Stimulated activated naive CD8-positive, alpha-beta T cell treated with anti-CD3 and anti-CD28 coated beads, Interleukin-15, amount 100 ng/mL, for 72 hours (primary cell): ENCODE results near the gene OBSCN.
A peak's percentile ranks its signal among the peaks of the same experiment; 100 is the strongest.
"Not testable (repeated sequence)": the region's sequence is repeated elsewhere in the genome, so short reads cannot be mapped to it uniquely, and the experiment has no call there.

ENCODE experiments used
- ATAC-seq: fragments of 150-1000 bp; cut with Tn5 transposase; 2 replicates; pipeline ENCODE4 v1.10.0; 2021; ENCODE audit warnings: mild to moderate bottlenecking, moderate library complexity
- DNase-seq, 2 donors: peaks; one replicate each; pipeline ENCODE4 v3.0.0; 2021 to 2022
- H3K27ac Mint-ChIP-seq, 2 donors: one replicate each; pipeline ENCODE4 v1.8.0; 2022; ENCODE audit warnings: mild to moderate bottlenecking in 2 of 2, mixed read lengths in 2 of 2, moderate library complexity in 2 of 2
- H3K27me3 Mint-ChIP-seq: one replicate; pipeline ENCODE4 v1.8.0; 2022; ENCODE audit warnings: mixed read lengths
- H3K4me1 Mint-ChIP-seq: one replicate; pipeline ENCODE4 v1.8.0; 2022; ENCODE audit warnings: mild to moderate bottlenecking, mixed read lengths
- H3K4me3 Mint-ChIP-seq, 2 donors: one replicate each; pipeline ENCODE4 v1.8.0; 2022; ENCODE audit warnings: mild to moderate bottlenecking in 2 of 2, mixed read lengths in 2 of 2, moderate library complexity in 1 of 2
- H3K9me3 Mint-ChIP-seq, 2 donors: one replicate each; pipeline ENCODE4 v1.8.0; 2022; ENCODE audit warnings: mixed read lengths in 2 of 2

Gene OBSCN

GRCh38 chr1:228264090-228264829, 56.4 kb downstream of the OBSCN start:
- Mint-ChIP-seq H3K27ac (no peak overlapping the region), H3K4me3 (no peak overlapping the region), H3K9me3 (no peaks in the 10 kb centered on the region), H3K27me3 (no peaks in the 10 kb centered on the region), H3K4me1 (no peaks in the 10 kb centered on the region)
- DNase-seq (no peak), ATAC-seq (no peak)

DNA sequence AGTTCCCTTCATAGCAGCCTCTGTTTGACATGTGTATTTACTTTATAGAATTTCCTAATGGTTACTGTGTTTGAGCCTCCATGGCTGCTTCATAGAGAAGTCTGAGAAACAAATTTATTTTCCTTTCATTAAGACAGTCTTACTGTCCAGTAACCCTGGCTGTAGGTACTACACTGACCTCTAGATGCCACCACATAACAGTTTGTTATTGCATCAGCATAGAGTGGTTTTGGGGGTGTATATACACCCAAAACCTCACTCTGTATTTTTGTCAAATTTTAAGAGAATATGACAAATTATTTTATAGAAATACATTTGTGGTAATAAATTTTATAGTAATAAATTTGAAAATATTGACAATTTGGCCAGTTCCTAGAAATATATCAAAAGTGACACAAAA, 57.3 kb downstream of the OBSCN start:
- H3K9me3 Mint-ChIP-seq, result no peaks in the 10 kb centered on the region
- H3K4me3 Mint-ChIP-seq, result no peak overlapping the region
- DNase-seq (no peak), ATAC-seq (no peak)
- peak overlapping the region in 1 of 2 donors; percentile 25 for H3K27ac Mint-ChIP-seq
- no peaks in the 10 kb centered on the region for H3K27me3 Mint-ChIP-seq
- no peaks in the 10 kb centered on the region for H3K4me1 Mint-ChIP-seq

GRCh38 chr1:228267962-228268880, 60.4 kb downstream of the OBSCN start:
- Mint-ChIP-seq H3K4me3 (no peak overlapping the region), H3K27me3 (no peaks in the 10 kb centered on the region), H3K9me3 (no peaks in the 10 kb centered on the region), H3K4me1 (peaks cover 6% of the 10 kb centered on the region), H3K27ac (peak overlapping the region in 1 of 2 donors; percentile 74)
- no peak for DNase-seq
- no peak for ATAC-seq

DNA sequence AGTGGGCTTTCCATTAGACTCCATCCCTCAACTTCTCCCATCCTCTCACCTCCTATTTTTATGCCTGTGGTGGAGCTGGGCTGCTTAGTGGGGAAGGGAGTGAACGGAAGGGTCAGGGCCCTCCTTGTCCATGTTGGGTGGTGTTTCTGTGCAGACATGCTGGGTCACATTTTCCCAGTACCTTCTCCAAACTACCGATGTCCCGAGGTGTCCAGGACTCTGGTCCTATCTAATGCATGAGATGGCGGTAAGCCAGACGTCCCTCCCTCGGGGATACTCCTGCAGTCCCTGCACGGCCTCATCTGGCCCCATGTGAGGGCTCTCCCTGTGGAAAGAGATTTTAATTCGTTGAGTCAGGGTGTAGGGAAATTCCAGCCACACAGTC, 61.0 kb downstream of the OBSCN start:
- no peak for ATAC-seq
- H3K27ac Mint-ChIP-seq, result no peak overlapping the region

DNA sequence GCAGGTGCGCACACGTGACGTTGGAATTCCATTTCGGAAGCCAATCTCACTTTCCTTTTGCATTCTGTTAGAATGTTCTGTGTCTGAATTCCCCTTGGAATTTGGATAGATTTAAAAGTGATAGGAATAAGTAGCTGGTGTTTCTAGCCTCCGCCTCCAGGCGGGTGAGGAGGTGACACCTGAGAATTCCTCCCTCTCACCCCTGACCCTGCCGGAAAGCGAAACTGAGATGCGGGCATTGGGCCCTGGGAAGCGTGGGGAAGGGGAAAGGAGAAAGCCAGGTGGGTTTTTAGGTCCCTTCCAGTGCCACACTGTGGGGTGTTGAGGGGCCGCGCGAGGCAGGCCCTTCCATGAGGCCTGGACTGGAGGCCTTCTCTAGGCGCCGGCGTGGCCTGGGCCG, 61.6 kb downstream of the OBSCN start:
- H3K27me3 Mint-ChIP-seq, DNase-seq, H3K4me3 Mint-ChIP-seq, H3K9me3 Mint-ChIP-seq, H3K27ac Mint-ChIP-seq: not testable (repeated sequence)
- ATAC-seq, result peak; percentile 27
- peaks cover 13% of the 10 kb centered on the region for H3K4me1 Mint-ChIP-seq

More for the DNA sequence above, 61.0 kb downstream of the OBSCN start:
- Mint-ChIP-seq H3K4me1 (peaks cover 7% of the 10 kb centered on the region), H3K4me3 (no peak overlapping the region), H3K27me3 (no peaks in the 10 kb centered on the region), H3K9me3 (no peaks in the 10 kb centered on the region)
- DNase-seq, result no peak

GRCh38 chr1:228270032-228270431, 62.2 kb downstream of the OBSCN start:
- no peaks in the 10 kb centered on the region for H3K27me3 Mint-ChIP-seq
- no peak overlapping the region for H3K4me3 Mint-ChIP-seq
- no peak overlapping the region for H3K27ac Mint-ChIP-seq
- no peak for DNase-seq
- peaks cover 19% of the 10 kb centered on the region for H3K4me1 Mint-ChIP-seq
- no peaks in the 10 kb centered on the region for H3K9me3 Mint-ChIP-seq
- no peak for ATAC-seq

- no peaks in the 10 kb centered on the region for H3K9me3 Mint-ChIP-seq
- peaks cover 30% of the 10 kb centered on the region for H3K4me1 Mint-ChIP-seq
- no peak overlapping the region for H3K27ac Mint-ChIP-seq
- ATAC-seq (no peak), DNase-seq (no peak)
- H3K4me3 Mint-ChIP-seq, result no peak overlapping the region
- no peaks in the 10 kb centered on the region for H3K27me3 Mint-ChIP-seq
Measured at GRCh38 chr1:228271701-228272251, 63.9 kb downstream of the OBSCN start.

DNA sequence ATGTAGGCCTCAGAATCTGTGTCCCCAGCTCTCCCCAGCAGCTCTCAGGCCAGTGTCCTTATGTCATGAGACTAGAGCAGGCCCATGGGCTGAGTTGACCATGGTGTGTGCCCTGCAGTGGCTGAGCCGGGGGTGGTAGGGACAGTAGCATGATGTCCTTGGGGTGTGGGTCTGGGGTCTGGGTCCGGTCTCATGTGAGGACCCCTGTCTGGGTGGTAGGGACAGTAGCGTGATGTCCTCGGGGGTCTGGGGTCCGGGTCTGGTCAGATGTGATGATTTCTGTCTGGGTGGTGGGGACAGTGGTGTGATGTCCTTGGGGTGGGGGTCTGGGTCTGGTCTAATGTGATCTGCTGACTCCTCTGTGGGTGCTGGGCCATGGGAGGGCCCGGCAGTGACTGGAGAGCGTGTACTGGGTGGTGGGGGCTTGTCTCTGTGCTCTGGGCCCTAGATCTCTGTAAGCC, 64.5 kb downstream of the OBSCN start:
- Mint-ChIP-seq H3K27ac (peak overlapping the region in 1 of 2 donors; percentile 69), H3K27me3 (no peaks in the 10 kb centered on the region), H3K9me3 (no peaks in the 10 kb centered on the region), H3K4me3 (no peak overlapping the region), H3K4me1 (peaks cover 34% of the 10 kb centered on the region)
- DNase-seq (no peak), ATAC-seq (no peak)

- Mint-ChIP-seq H3K27me3 (no peaks in the 10 kb centered on the region), H3K4me1 (peaks cover 34% of the 10 kb centered on the region), H3K9me3 (no peaks in the 10 kb centered on the region), H3K4me3 (no peak overlapping the region), H3K27ac (peak overlapping the region in 1 of 2 donors; percentile 74)
- DNase-seq (no peak), ATAC-seq (no peak)
Measured at GRCh38 chr1:228272831-228273571, 65.2 kb downstream of the OBSCN start.

DNA sequence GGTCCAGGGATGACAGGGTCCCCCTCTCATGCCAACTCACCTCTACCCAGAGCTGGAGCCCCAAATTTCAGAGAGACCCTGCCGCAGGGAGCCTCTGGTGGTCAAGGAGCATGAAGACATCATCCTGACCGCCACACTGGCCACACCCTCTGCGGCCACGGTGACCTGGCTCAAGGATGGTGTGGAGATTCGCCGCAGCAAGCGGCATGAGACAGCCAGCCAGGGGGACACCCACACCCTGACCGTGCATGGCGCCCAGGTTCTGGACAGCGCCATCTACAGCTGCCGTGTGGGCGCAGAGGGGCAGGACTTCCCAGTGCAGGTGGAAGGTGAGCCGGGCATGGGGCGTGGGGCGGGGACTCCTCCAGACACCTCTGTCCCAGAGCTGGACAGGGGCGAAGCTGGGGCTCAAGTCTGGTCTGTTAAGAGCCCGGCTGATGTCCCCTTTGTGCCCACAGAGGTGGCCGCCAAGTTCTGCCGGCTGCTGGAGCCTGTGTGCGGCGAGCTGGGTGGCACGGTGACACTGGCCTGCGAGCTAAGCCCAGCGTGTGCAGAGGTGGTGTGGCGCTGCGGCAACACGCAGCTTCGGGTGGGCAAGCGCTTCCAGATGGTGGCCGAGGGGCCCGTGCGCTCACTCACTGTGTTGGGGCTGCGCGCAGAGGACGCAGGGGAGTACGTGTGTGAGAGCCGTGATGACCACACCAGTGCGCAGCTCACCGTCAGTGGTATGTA, 66.0 kb downstream of the OBSCN start:
- ATAC-seq, result no peak
- Mint-ChIP-seq H3K27me3 (no peaks in the 10 kb centered on the region), H3K4me1 (peaks cover 34% of the 10 kb centered on the region), H3K4me3 (no peak overlapping the region), H3K27ac (peak overlapping the region in 1 of 2 donors; percentile 74), H3K9me3 (no peaks in the 10 kb centered on the region)
- DNase-seq, result no peak

GRCh38 chr1:228274452-228275178, 66.8 kb downstream of the OBSCN start:
- peak overlapping the region; percentile 82 to 85 for H3K4me3 Mint-ChIP-seq
- no peak for ATAC-seq
- no peaks in the 10 kb centered on the region for H3K9me3 Mint-ChIP-seq
- H3K27me3 Mint-ChIP-seq, result no peaks in the 10 kb centered on the region
- H3K27ac Mint-ChIP-seq, result no peak overlapping the region
- H3K4me1 Mint-ChIP-seq, result peaks cover 34% of the 10 kb centered on the region
- DNase-seq, result peak in 1 of 2 donors; percentile 13

GRCh38 chr1:228275179-228275429, 67.3 kb downstream of the OBSCN start:
- ATAC-seq (peak; percentile 1), DNase-seq (no peak)
- Mint-ChIP-seq H3K4me1 (peaks cover 34% of the 10 kb centered on the region), H3K27ac (peak overlapping the region in 1 of 2 donors; percentile 75), H3K9me3 (no peaks in the 10 kb centered on the region), H3K27me3 (no peaks in the 10 kb centered on the region), H3K4me3 (peak overlapping the region; percentile 82 to 85)

- DNase-seq (peak; percentile 73 to 82), ATAC-seq (peak; percentile 83)
- no peaks in the 10 kb centered on the region for H3K9me3 Mint-ChIP-seq
- H3K4me3 Mint-ChIP-seq, result peak overlapping the region; percentile 82 to 85
- no peaks in the 10 kb centered on the region for H3K27me3 Mint-ChIP-seq
- H3K27ac Mint-ChIP-seq, result peak overlapping the region; percentile 59 to 75
- H3K4me1 Mint-ChIP-seq, result peaks cover 34% of the 10 kb centered on the region
Measured at GRCh38 chr1:228275430-228276173, 67.8 kb downstream of the OBSCN start.
